Measurements from ENCODE around the gene SARS2. TPM values are rescaled to one million over a fixed set of nuclear protein-coding genes. Genes with fewer than 3 reads are reported as not detected.

The SARS2 gene
- total RNA-seq, 2 donors from 2014 or later = 6.3 to 14.1 TPM

DNA sequence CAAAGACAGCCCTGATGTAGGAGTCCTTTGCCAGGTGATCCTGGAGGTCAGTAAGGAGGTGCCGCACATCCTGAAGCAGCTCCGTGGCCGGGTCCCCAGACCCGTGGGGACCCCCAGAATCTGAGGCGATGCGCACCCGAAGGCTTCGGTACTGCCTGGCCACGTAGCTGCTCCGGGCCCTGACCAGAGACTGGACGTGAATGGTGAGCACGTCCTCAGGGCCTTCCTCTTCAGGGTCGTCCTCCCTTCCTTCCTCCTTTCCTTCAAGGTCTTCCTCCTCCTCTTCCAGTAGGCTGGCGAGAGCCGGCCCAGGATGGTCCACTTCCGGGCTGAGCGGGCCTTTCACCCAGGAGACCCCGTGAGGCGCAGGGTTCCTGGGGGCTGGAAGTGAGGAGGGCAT, 60.0 kb downstream of the SARS2 start:
- ATAC-seq (ENCODE audit: insufficient number of reproducible peaks, low FRiP score, low read depth) = no peak
- H3K27ac ChIP-seq = no peak overlapping the region
- no peaks in the 10 kb centered on the region for H3K36me3 ChIP-seq

DNA sequence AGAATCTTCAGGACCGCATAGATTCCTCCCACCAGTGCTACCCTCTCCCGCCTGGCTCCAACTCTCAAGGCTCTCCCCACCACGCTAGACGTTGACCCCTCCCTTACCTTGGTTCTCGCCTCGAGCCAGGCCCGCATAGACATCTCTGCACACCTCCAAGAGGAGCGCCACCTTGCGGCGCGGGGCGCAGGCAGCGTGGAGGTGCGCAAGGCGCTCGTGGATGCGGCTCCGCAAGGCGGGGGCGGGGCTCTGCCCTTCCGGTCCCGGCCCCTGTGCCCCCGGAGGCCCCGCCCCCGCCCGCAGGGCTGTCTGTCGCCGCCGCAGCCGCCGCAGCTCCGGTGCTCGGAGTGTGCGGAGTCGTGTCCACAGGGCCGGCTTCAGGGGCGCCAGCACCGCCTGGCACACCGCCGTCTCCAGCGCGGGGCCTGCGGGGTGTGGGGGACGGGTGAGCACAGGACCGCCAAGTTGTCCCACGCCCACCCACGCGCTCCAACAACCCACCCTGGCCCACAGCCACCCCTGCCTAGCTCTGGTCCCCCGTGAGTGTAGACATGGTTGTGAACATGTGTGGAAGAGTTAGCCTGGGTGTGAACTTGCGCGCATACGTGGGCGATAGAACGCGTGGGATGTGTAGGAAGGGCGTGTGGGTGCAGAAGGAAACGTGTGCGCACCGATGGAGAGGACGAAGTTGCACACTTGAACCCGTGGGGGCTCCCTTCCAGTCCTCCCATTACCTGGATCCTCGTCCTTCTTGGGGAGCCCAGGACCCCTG, 60.5 kb downstream of the SARS2 start:
- Histone ChIP-seq H3K4me1 (ENCODE audit: control insufficient read depth in 1 of 2, low read depth in 2 of 2) (peaks cover 0 to 10% of the 10 kb centered on the region in 2 donors), H3K27ac (no peak overlapping the region), H3K9me3 (no peaks in the 10 kb centered on the region), H3K4me3 (peak overlapping the region; percentile 69), H3K36me3 (no peaks in the 10 kb centered on the region), H3K27me3 (replicated peaks; ENCODE audit: insufficient read depth) (no peaks in the 10 kb centered on the region)
- ATAC-seq (ENCODE audit: insufficient number of reproducible peaks, low FRiP score, low read depth) (peak; percentile 77), DNase-seq (ENCODE audit: low spot score) (no peak)
- TF ChIP-seq, protein P1, sequence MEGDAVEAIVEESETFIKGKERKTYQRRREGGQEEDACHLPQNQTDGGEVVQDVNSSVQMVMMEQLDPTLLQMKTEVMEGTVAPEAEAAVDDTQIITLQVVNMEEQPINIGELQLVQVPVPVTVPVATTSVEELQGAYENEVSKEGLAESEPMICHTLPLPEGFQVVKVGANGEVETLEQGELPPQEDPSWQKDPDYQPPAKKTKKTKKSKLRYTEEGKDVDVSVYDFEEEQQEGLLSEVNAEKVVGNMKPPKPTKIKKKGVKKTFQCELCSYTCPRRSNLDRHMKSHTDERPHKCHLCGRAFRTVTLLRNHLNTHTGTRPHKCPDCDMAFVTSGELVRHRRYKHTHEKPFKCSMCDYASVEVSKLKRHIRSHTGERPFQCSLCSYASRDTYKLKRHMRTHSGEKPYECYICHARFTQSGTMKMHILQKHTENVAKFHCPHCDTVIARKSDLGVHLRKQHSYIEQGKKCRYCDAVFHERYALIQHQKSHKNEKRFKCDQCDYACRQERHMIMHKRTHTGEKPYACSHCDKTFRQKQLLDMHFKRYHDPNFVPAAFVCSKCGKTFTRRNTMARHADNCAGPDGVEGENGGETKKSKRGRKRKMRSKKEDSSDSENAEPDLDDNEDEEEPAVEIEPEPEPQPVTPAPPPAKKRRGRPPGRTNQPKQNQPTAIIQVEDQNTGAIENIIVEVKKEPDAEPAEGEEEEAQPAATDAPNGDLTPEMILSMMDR (IDR thresholded peaks at IDR 0.05) = peak; percentile 76

More for the DNA sequence above, 60.0 kb downstream of the SARS2 start:
- Histone ChIP-seq H3K9me3 (no peaks in the 10 kb centered on the region), H3K4me1 (ENCODE audit: control insufficient read depth in 1 of 2, low read depth in 2 of 2) (peaks cover 0 to 10% of the 10 kb centered on the region in 2 donors), H3K27me3 (replicated peaks; ENCODE audit: insufficient read depth) (no peaks in the 10 kb centered on the region), H3K4me3 (no peak overlapping the region)
- TF ChIP-seq, protein P1 (IDR thresholded peaks at IDR 0.05) = no peak
- no peak for DNase-seq (ENCODE audit: low spot score)

DNA sequence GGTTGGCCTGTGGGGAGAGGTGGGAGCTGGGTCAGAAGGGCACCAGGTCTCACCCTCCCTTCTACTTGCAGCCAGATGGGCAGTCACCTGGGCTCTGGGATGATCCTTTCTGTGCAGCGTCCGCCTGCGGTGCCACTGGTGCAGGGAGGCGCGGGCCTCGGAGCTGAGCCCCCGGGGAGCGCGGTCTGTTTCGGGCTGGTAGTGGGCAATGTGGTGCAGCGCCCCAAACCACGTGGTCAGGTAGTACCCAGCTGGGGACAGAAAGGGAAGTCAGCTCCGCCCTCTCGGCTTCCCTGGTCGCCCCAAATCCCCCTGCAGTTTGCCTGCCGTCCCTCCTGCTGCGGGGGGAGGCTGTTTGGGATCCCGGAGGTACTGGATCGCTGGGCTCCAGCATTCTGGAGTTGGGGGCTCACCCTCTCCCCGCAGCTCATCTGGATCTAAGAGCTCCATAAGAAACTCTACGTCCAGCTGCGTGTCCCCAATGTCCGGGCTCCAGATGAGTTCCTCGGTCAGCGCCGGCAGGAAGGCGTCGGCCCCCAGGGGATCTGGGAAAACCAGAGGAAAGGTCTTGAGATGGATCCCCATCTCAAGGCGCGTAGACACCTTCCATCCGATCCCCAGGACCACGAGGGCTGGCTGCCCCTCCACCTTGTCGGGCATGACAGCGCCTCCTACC, 61.3 kb downstream of the SARS2 start:
- H3K36me3 ChIP-seq = no peaks in the 10 kb centered on the region
- no peak overlapping the region for H3K27ac ChIP-seq
- no peaks in the 10 kb centered on the region for H3K9me3 ChIP-seq
- H3K27me3 ChIP-seq (replicated peaks; ENCODE audit: insufficient read depth) = no peaks in the 10 kb centered on the region
- H3K4me3 ChIP-seq = peak overlapping the region; percentile 69
- TF ChIP-seq, protein P1 (IDR thresholded peaks at IDR 0.05) = no peak
- ATAC-seq (ENCODE audit: insufficient number of reproducible peaks, low FRiP score, low read depth) (no peak), DNase-seq (ENCODE audit: low spot score) (no peak)
- H3K4me1 ChIP-seq (ENCODE audit: control insufficient read depth in 1 of 2, low read depth in 2 of 2) = peaks cover 0 to 10% of the 10 kb centered on the region in 2 donors

DNA sequence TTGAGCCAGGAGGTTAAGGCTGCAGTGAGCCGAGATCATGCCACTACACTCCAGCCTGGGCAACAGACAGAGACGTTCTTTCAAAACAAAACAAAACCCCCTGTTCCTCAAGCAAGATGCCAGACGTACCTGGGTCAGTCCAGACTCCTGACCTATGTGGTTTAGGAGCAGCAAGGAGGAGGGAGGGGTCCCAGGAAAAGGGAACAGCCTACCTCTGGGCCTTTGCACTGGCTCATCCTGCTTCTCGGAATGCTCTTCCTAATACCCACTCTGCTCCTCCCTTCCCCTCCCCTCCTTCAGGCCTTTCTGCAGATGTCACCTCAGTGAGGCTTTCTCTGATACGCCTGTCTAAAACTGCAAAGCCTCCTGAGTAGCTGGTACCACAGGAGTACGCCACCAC, 62.0 kb downstream of the SARS2 start:
- Histone ChIP-seq H3K4me1 (ENCODE audit: control insufficient read depth in 1 of 2, low read depth in 2 of 2) (peaks cover 0 to 10% of the 10 kb centered on the region in 2 donors), H3K27me3 (replicated peaks; ENCODE audit: insufficient read depth) (no peaks in the 10 kb centered on the region), H3K4me3 (no peak overlapping the region), H3K36me3 (no peaks in the 10 kb centered on the region), H3K9me3 (no peaks in the 10 kb centered on the region), H3K27ac (no peak overlapping the region)
- ATAC-seq (ENCODE audit: insufficient number of reproducible peaks, low FRiP score, low read depth) = no peak
- DNase-seq (ENCODE audit: low spot score) = no peak
- TF ChIP-seq, protein P1 (IDR thresholded peaks at IDR 0.05) = no peak

DNA sequence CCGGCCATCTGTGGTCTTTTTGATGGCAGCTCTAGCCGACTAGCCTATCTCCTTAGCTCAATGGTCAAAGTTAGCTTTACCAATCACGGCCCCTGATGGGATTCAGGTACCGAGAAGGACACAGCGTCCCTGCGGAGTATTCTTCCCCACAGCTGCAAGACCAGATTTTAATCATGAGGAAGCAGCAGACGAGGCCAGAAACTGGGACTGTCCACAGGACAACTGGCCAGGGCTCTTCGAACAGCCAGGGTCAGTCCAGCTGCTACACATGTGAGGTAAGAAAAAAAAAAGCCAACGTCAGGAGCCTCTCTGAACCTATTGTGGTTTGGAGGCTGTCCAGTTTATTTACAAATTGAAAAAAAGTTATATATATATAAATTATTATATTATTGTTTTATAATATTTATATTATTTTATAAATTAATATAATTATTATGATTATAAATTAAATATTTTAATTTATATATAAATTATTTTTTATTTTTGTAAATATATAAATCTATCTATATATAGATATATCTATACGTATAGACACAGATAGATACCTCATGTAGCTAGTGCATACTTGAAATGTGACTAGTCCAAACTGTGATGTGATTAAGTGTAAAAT, 63.3 kb downstream of the SARS2 start:
- no peak overlapping the region for H3K4me3 ChIP-seq
- H3K4me1 ChIP-seq (ENCODE audit: control insufficient read depth in 1 of 2, low read depth in 2 of 2) = peaks cover 0 to 10% of the 10 kb centered on the region in 2 donors
- TF ChIP-seq, protein P1 (IDR thresholded peaks at IDR 0.05) = no peak
- H3K27ac ChIP-seq = no peak overlapping the region
- H3K9me3 ChIP-seq = no peaks in the 10 kb centered on the region
- ATAC-seq (ENCODE audit: insufficient number of reproducible peaks, low FRiP score, low read depth) (no peak), DNase-seq (ENCODE audit: low spot score) (no peak)
- no peaks in the 10 kb centered on the region for H3K36me3 ChIP-seq
- H3K27me3 ChIP-seq (replicated peaks; ENCODE audit: insufficient read depth) = no peaks in the 10 kb centered on the region

Measured in thoracic aorta (tissue), 2 donors.